Heart left ventricle (tissue), 16 donors: ENCODE measurements around the gene SLC19A2. TPM values are rescaled to one million over a fixed set of nuclear protein-coding genes. Genes with fewer than 3 reads are reported as not detected.
A peak's percentile ranks its signal among the peaks of the same experiment; 100 is the strongest.

Source experiments
- ATAC-seq, 4 donors: fragments of 200-7000 bp; cut with Tn5 transposase; one replicate each; pipeline ENCODE4 v1.9.1; 2020 to 2022; ENCODE audit warnings: moderate library complexity in 4 of 4, mild to moderate bottlenecking in 3 of 4, moderate number of reproducible peaks in 1 of 4
- DNase-seq, 5 donors: peaks; one replicate each; pipeline ENCODE4 v3.0.0-alpha.2; 2020
- H3K27ac ChIP-seq, 12 donors: fragments of 200-600 bp; sonication (generic) in 4 of 12; one replicate each; pipeline versions ENCODE4 v1.5.0 to v1.8.0; 2016 to 2022; ENCODE audit warnings: mild to moderate bottlenecking in 2 of 12
- H3K27me3 ChIP-seq, 9 donors: fragments of 200-600 bp; sonication (generic) in 2 of 9; one replicate each; pipeline versions ENCODE4 v1.5.1 to v1.8.0; 2016 to 2022; ENCODE audit warnings: mild to moderate bottlenecking in 3 of 9
- H3K36me3 ChIP-seq, 9 donors: fragments of 200-600 bp; sonication (generic) in 2 of 9; one replicate each; pipeline versions ENCODE4 v1.5.0 to v1.8.0; 2018 to 2022; ENCODE audit warnings: mild to moderate bottlenecking in 2 of 9
- H3K4me1 ChIP-seq, 12 donors: fragments of 200-600 bp; sonication (generic) in 4 of 12; one replicate each; pipeline versions ENCODE4 v1.5.0 to v1.8.0; 2016 to 2022; ENCODE audit warnings: mild to moderate bottlenecking in 3 of 12
- H3K4me3 ChIP-seq, 12 donors: fragments of 200-600 bp; sonication (generic) in 4 of 12; one replicate each; pipeline versions ENCODE4 v1.5.0 to v1.8.0; 2017 to 2022; ENCODE audit warnings: mild to moderate bottlenecking in 9 of 12, moderate library complexity in 4 of 12
- H3K9me3 ChIP-seq, 12 donors: fragments of 200-600 bp; sonication (generic) in 4 of 12; one replicate each; pipeline versions ENCODE4 v1.5.0 to v1.8.0; 2016 to 2022; ENCODE audit warnings: mild to moderate bottlenecking in 1 of 12
- POLR2A ChIP-seq, 2 donors: fragments of 450-650 bp; IDR thresholded peaks; one replicate each; pipeline ENCODE4 v1.6.1; 2017; ENCODE audit warnings: antibody characterized with exemption in 2 of 2, mild to moderate bottlenecking in 2 of 2, moderate library complexity in 2 of 2
- WGBS, 4 donors: extraction: QIAGEN DNeasy Blood & Tissue Kit in 2 of 4; methylation state at CpG; one replicate each; pipeline versions ENCODE4 v1.1.5 to v1.1.7; 2013 to 2018; 5-methylcytosine and 5-hydroxymethylcytosine counted together
- intact Hi-C, 10 donors: fragments of 100-400 bp; cut with DNase I; formaldehyde crosslinking; loops; one replicate each; pipeline versions ENCODE4 v1.11.1 to v1.14.2; 2022
- polyA plus RNA-seq, 2 donors: library from polyadenylated mRNA; stranded (reverse); fragments of 200-250 nt; gene quantifications; one replicate each; pipeline ENCODE4 v1.2.3, GENCODE V29; 2013
- total RNA-seq, 9 donors: library from RNA; depleted of rRNA in 2 of 9; stranded (reverse); fragments of >200 nt in 2 of 9; fragmentation: NEBNext Ultra II Directional in 3 of 9; extraction: Animal tissue kit (Norgen Biotek cat#: 25700) in 3 of 9; gene quantifications; one replicate each; pipeline versions ENCODE4 v1.1.0 to v1.2.4, GENCODE V29; 2016 to 2023
- TF ChIP-seq, protein P1 (sequence below), 12 donors: fragments of 200-600 bp; sonication (generic) in 4 of 12; IDR thresholded peaks; one replicate each; pipeline versions ENCODE4 v1.5.0 to v1.8.0; 2018 to 2022; ENCODE audit warnings: antibody characterized with exemption in 12 of 12, mild to moderate bottlenecking in 5 of 12
- donor health status: ischemic (EF 13 %, LVEDD 7.1; RV severe dilation, severe dysfunction).
- donor health status: healthy with polysubstance abuse.
- donor health status: DM: no; HTN: yes; CAD: no.
- donor health status: DM: no; HTN: no; CAD: no.
- donor health status: ischemic (EF 25% LVEDD 6.9; RV normal size, moderate dysfunction).
- donor health status: ischemic (EF 25% LVEDD 5.7; RV mildly dilated, moderate dysfunction).
- donor health status: healthy.
- donor health status: DM: yes; HTN: yes; CAD: no.
- donor health status: ischemic (EF 35%, LVEDD 5.7; RV mildly dilated, moderate dysfunction).
- donor health status: nonischemic (EF 11% LVEDD 7.7; RV severe dilation, severe dysfunction).
- donor health status: DM: yes; HTN: yes; CAD: no.
- donor health status: PGD.
- donor health status: ischemic (EF 29% LVEDD 5.4; RV normal size, mild dysfunction).
- donor health status: nonischemic (EF 23%, LVEDD 6.1; RV moderate dilation, normal function).

SLC19A2 gene
- total and polyA plus RNA-seq, 11 donors: 8.2 to 67.2 (median 14.3) TPM

DNA sequence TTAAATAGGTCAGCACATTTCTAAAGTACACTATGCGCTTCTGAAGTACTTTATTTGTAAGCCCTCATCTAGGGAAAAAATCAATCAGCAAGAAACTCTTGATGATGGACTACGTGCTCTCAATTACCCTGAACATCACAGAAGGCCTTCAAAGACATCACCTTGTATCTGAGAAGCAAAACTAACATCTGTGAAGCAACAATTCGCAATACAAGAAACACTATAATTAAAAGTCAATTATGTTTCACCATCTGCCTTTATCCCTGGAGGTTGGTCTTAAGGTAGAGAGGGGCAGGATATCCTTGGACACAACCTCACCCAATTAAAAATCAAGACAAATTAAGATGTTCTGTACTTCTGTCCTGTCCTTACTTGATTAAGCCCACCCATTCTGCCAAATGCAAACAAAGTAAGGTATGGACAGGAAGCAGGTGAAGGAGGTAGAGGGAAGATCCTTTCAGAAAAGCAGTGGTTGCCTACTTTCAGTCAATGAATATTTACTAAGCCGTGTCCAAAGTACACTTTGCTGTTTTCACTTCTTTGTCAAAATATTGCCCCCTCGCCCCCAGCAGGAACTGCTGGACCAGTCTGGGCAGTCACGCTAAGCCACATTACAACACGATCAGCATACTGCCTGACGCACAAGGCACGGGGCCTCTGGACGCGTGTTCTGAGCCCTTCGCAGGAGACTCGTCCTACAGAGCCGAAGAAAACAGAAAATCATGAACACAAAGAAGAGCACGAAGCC lies 887 bp downstream of the SLC19A2 start:
- ATAC-seq: peak in 2 of 4 donors; percentile 30 to 50
- intact Hi-C loops: loop anchor here in 5 of 10 donors (5.0 to 10.0 kb wide), 2 partner anchors 118 to 310 kb away; partner anchors contain the start of genes BLZF1 (in 3 of the 5), NME7 (in 3 of the 5) and METTL18 (in 2 of the 5)
- TF ChIP-seq, protein P1, sequence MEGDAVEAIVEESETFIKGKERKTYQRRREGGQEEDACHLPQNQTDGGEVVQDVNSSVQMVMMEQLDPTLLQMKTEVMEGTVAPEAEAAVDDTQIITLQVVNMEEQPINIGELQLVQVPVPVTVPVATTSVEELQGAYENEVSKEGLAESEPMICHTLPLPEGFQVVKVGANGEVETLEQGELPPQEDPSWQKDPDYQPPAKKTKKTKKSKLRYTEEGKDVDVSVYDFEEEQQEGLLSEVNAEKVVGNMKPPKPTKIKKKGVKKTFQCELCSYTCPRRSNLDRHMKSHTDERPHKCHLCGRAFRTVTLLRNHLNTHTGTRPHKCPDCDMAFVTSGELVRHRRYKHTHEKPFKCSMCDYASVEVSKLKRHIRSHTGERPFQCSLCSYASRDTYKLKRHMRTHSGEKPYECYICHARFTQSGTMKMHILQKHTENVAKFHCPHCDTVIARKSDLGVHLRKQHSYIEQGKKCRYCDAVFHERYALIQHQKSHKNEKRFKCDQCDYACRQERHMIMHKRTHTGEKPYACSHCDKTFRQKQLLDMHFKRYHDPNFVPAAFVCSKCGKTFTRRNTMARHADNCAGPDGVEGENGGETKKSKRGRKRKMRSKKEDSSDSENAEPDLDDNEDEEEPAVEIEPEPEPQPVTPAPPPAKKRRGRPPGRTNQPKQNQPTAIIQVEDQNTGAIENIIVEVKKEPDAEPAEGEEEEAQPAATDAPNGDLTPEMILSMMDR (IDR thresholded peaks at IDR 0.05): no peak
- TF ChIP-seq POLR2A (IDR thresholded peaks at IDR 0.05): no peak
- Histone ChIP-seq H3K4me3 (peak overlapping the region; percentile 50 to 95 (median 84)), H3K9me3 (no peaks in the 10 kb centered on the region), H3K4me1 (peaks cover 0 to 40% (median 19%) of the 10 kb centered on the region in 12 donors), H3K27ac (peak overlapping the region; percentile 94 to 99 (median 98)), H3K36me3 (no peaks in the 10 kb centered on the region), H3K27me3 (no peaks in the 10 kb centered on the region)
- 10 to 12% (median 11%) methylated on average over 15 of the region's 15 CpGs for WGBS, 4 donors
- DNase-seq: peak; percentile 45 to 67 (median 56)

DNA sequence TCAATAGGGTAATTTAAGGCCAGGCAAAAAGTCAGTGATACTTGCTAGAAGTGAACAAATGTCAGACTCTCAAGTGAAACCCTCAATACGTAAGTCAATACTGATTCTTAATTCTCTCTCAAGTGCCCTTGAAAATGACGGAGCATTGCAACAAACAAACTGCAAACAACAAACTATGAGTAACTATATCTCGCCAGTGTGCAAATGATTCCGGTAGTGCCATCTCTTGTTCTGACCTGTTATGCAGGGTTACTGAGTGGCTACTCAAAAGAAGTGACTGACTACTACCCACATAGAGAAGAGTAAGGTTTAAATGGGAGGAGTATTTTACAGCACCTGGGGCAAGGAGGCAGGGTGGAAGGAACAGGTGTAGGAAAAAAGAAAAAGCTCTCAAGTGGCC lies 1.6 kb downstream of the SLC19A2 start:
- Histone ChIP-seq H3K9me3 (no peaks in the 10 kb centered on the region), H3K27me3 (no peaks in the 10 kb centered on the region), H3K27ac (peak overlapping the region; percentile 70 to 99 (median 98)), H3K36me3 (no peaks in the 10 kb centered on the region), H3K4me1 (peaks cover 0 to 41% (median 19%) of the 10 kb centered on the region in 12 donors), H3K4me3 (peak overlapping the region; percentile 50 to 95 (median 84))
- no peak for TF ChIP-seq POLR2A (IDR thresholded peaks at IDR 0.05)
- TF ChIP-seq, protein P1 (IDR thresholded peaks at IDR 0.05): no peak
- WGBS, 4 donors: 43 to 63% (median 53%) methylated on average over 4 of the region's 4 CpGs
- intact Hi-C loops: loop anchor here in 2 of 10 donors (10.0 kb wide), 1 partner anchor 311 kb away; the partner anchor contains the start of gene METTL18 (in 2 of the 2)
- DNase-seq (no peak), ATAC-seq (no peak)

DNA sequence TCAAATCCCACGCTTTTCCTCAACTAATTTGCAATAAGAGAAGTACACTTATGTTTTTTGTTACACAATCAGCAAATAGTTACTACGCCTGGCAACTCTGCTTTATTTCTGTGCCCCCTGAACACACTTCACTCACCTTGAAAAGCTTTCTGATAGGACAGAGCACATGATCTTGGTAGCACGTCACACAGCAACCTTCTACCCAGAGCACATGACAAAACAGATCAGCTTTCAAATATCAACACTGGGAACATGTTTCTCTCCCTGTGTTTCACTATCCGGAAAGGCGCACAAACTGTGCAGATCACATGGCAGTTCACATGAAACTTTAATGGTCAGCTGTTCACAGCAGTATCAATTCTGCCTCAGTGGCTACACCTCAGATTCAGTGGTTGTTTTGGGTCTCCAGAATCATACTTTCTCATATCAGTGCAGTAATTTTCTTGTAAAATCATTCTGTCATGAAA lies 2.2 kb downstream of the SLC19A2 start:
- 41 to 67% (median 45%) methylated on average over 5 of the region's 5 CpGs for WGBS, 4 donors
- H3K27ac ChIP-seq: peak overlapping the region; percentile 70 to 99 (median 98)
- no peaks in the 10 kb centered on the region for H3K9me3 ChIP-seq
- peaks cover 0 to 47% (median 19%) of the 10 kb centered on the region in 12 donors for H3K4me1 ChIP-seq
- ATAC-seq: peak; percentile 29 to 64 (median 46)
- peak in 1 of 2 donors; percentile 32 for TF ChIP-seq POLR2A (IDR thresholded peaks at IDR 0.05)
- TF ChIP-seq, protein P1 (IDR thresholded peaks at IDR 0.05): no peak
- peak in 4 of 5 donors; percentile 34 to 35 (median 34) for DNase-seq
- peak overlapping the region; percentile 50 to 95 (median 84) for H3K4me3 ChIP-seq
- H3K27me3 ChIP-seq: no peaks in the 10 kb centered on the region
- H3K36me3 ChIP-seq: no peaks in the 10 kb centered on the region
- intact Hi-C loops: loop anchor here in 2 of 10 donors (10.0 kb wide), 1 partner anchor 311 kb away; the partner anchor contains the start of gene METTL18 (in 2 of the 2)
